ENCODE measurements around the gene CYB561D2. TPM values are rescaled to one million over a fixed set of nuclear protein-coding genes. Genes with fewer than 3 reads are reported as not detected.

CYB561D2 gene
- total and polyA plus RNA-seq, 2 of the 13 experiments (the other 11 are each of a cell fraction or from before 2014, with no cell fraction given), result 11.1 to 17.2 TPM

DNA sequence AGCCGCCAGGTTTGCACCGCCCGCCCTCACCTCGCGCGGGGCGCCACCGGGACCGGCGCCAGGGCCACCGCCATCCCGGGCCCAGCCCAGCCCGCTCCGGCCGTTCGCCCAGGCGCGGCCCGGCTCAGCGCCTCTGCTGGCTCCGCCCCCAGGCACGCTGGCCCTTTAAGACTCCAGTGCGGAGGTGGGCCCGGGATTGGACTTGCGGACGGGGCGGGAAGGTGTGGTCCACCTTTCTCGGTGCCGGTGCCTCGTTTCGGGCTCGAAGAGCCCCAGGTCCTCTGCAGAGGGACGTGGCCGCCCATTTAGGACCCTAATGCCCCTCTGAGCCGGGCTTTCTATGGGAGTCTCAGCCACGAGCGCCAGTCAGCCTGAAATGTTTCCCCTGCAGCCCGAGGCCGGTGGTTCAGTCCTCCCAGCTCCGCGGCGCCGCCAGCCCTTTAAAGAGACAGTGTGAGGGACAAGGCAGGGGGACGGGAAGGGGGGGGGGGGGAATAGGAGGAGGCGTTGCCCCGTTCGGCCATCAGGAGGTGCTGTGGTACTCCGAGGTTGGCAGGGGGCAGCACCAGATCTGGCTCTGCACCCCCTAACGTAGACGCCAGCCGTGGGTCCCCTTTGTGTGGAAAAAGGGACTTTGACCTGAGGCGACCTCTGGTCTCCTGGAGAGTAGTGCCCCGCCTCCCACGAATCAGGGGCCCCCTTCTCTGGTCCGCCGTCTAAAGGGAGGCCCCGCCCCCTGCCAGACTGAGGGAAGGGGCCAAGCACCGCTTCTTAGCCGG lies 29.1 kb upstream of the CYB561D2 start (continued):
- TF ChIP-seq, protein P1, sequence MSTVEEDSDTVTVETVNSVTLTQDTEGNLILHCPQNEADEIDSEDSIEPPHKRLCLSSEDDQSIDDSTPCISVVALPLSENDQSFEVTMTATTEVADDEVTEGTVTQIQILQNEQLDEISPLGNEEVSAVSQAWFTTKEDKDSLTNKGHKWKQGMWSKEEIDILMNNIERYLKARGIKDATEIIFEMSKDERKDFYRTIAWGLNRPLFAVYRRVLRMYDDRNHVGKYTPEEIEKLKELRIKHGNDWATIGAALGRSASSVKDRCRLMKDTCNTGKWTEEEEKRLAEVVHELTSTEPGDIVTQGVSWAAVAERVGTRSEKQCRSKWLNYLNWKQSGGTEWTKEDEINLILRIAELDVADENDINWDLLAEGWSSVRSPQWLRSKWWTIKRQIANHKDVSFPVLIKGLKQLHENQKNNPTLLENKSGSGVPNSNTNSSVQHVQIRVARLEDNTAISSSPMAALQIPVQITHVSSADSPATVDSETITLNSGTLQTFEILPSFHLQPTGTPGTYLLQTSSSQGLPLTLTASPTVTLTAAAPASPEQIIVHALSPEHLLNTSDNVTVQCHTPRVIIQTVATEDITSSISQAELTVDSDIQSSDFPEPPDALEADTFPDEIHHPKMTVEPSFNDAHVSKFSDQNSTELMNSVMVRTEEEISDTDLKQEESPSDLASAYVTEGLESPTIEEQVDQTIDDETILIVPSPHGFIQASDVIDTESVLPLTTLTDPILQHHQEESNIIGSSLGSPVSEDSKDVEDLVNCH (CRISPR knock-in tag; IDR thresholded peaks at IDR 0.05), result no peak
- TF ChIP-seq MIER2 (CRISPR knock-in tag; IDR thresholded peaks at IDR 0.05) (no peak), ZNF678 (CRISPR knock-in tag; IDR thresholded peaks at IDR 0.05) (no peak), NFRKB (IDR thresholded peaks at IDR 0.05) (no peak), TSC22D2 (CRISPR knock-in tag; IDR thresholded peaks at IDR 0.05; ENCODE audit: borderline replicate concordance) (no peak), ZNF605 (CRISPR knock-in tag; IDR thresholded peaks at IDR 0.05) (peak; percentile 30; the same call in 1 of the 2 replicates), ZNF468 (CRISPR knock-in tag; IDR thresholded peaks at IDR 0.05) (no peak), ZNF773 (CRISPR knock-in tag; IDR thresholded peaks at IDR 0.05; ENCODE audit: borderline replicate concordance) (peak; percentile 27; the same call in 1 of the 2 replicates), ZEB1 (IDR thresholded peaks at IDR 0.05; ENCODE audit: insufficient replicate concordance, low read depth) (peak; percentile 50), SMC3 (IDR thresholded peaks at IDR 0.05; ENCODE audit: low read length) (peak; percentile 15), FOXK1 (CRISPR knock-in tag; IDR thresholded peaks at IDR 0.05; ENCODE audit: borderline replicate concordance, low read depth) (peak; percentile 45; the same call in 1 of the 2 replicates), ZSCAN9 (CRISPR knock-in tag; IDR thresholded peaks at IDR 0.05; ENCODE audit: borderline replicate concordance) (peak; percentile 33; the same call in 1 of the 2 replicates), ZNF776 (CRISPR knock-in tag; IDR thresholded peaks at IDR 0.05) (no peak; the same call in 1 of the 2 replicates), MATR3 (CRISPR knock-in tag; IDR thresholded peaks at IDR 0.05) (no peak), NKX3-1 (CRISPR knock-in tag; IDR thresholded peaks at IDR 0.05) (0 out of 2 replicates have a peak, but pooled peaks have one; percentile 21), SIX4 (CRISPR knock-in tag; IDR thresholded peaks at IDR 0.05) (no peak), CHCHD3 (CRISPR knock-in tag; IDR thresholded peaks at IDR 0.05) (no peak), SOX5 (CRISPR knock-in tag; IDR thresholded peaks at IDR 0.05; ENCODE audit: borderline replicate concordance) (no peak), HMG20A (CRISPR knock-in tag; IDR thresholded peaks at IDR 0.05; ENCODE audit: borderline replicate concordance) (no peak), ELF3 (CRISPR knock-in tag; IDR thresholded peaks at IDR 0.05) (no peak), FOXA1 (IDR thresholded peaks at IDR 0.05) (no peak), FOXA1 (CRISPR knock-in tag; IDR thresholded peaks at IDR 0.05) (no peak)
- TF ChIP-seq, protein P2, sequence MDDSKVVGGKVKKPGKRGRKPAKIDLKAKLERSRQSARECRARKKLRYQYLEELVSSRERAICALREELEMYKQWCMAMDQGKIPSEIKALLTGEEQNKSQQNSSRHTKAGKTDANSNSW (CRISPR knock-in tag; IDR thresholded peaks at IDR 0.05; ENCODE audit: borderline replicate concordance), result no peak; the same call in 1 of the 2 replicates
- TF ChIP-seq, protein P3, sequence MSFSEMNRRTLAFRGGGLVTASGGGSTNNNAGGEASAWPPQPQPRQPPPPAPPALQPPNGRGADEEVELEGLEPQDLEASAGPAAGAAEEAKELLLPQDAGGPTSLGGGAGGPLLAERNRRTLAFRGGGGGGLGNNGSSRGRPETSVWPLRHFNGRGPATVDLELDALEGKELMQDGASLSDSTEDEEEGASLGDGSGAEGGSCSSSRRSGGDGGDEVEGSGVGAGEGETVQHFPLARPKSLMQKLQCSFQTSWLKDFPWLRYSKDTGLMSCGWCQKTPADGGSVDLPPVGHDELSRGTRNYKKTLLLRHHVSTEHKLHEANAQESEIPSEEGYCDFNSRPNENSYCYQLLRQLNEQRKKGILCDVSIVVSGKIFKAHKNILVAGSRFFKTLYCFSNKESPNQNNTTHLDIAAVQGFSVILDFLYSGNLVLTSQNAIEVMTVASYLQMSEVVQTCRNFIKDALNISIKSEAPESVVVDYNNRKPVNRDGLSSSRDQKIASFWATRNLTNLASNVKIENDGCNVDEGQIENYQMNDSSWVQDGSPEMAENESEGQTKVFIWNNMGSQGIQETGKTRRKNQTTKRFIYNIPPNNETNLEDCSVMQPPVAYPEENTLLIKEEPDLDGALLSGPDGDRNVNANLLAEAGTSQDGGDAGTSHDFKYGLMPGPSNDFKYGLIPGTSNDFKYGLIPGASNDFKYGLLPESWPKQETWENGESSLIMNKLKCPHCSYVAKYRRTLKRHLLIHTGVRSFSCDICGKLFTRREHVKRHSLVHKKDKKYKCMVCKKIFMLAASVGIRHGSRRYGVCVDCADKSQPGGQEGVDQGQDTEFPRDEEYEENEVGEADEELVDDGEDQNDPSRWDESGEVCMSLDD (CRISPR knock-in tag; IDR thresholded peaks at IDR 0.05; ENCODE audit: borderline replicate concordance), result peak; percentile 96
- TF ChIP-seq, protein P4, sequence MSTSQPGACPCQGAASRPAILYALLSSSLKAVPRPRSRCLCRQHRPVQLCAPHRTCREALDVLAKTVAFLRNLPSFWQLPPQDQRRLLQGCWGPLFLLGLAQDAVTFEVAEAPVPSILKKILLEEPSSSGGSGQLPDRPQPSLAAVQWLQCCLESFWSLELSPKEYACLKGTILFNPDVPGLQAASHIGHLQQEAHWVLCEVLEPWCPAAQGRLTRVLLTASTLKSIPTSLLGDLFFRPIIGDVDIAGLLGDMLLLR (CRISPR knock-in tag; IDR thresholded peaks at IDR 0.05), result peak; percentile 29; the same call in 1 of the 2 replicates
- TF ChIP-seq, protein P5, sequence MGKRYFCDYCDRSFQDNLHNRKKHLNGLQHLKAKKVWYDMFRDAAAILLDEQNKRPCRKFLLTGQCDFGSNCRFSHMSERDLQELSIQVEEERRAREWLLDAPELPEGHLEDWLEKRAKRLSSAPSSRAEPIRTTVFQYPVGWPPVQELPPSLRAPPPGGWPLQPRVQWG (CRISPR knock-in tag; IDR thresholded peaks at IDR 0.05; ENCODE audit: borderline replicate concordance, low read depth), result no peak
